ENCODE measurements around the gene PPARA. TPM values are rescaled to one million over a fixed set of nuclear protein-coding genes. Genes with fewer than 3 reads are reported as not detected.

The PPARA gene
- total RNA-seq, 2 donors from 2014 or later = 15.4 to 18.6 TPM

DNA sequence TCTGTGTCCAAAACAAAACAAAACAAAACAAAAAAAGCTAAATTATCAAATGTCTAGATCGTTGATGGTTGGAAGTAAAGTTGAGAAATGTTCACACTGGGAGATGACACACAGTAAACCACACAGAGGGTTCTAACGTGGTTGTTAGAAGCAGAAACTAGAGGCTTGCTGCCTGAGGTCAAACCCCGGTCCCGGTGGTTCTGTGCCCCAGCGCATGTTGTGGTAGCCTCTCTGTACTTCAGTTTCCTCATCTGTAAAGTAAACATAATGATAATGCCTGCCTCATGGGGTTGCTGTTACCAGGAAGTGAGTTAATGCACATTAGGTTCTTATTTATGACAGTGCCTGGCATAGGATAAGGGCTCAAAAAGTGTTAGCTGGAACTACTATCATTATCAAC, 33.4 kb downstream of the PPARA start:
- Mint-ChIP-seq H3K9me3 (peaks cover 36% of the 10 kb centered on the region), H3K4me3 (no peak overlapping the region)
- TF ChIP-seq, protein P1, sequence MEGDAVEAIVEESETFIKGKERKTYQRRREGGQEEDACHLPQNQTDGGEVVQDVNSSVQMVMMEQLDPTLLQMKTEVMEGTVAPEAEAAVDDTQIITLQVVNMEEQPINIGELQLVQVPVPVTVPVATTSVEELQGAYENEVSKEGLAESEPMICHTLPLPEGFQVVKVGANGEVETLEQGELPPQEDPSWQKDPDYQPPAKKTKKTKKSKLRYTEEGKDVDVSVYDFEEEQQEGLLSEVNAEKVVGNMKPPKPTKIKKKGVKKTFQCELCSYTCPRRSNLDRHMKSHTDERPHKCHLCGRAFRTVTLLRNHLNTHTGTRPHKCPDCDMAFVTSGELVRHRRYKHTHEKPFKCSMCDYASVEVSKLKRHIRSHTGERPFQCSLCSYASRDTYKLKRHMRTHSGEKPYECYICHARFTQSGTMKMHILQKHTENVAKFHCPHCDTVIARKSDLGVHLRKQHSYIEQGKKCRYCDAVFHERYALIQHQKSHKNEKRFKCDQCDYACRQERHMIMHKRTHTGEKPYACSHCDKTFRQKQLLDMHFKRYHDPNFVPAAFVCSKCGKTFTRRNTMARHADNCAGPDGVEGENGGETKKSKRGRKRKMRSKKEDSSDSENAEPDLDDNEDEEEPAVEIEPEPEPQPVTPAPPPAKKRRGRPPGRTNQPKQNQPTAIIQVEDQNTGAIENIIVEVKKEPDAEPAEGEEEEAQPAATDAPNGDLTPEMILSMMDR (conservative IDR thresholded peaks at IDR 0.05) = no peak

DNA sequence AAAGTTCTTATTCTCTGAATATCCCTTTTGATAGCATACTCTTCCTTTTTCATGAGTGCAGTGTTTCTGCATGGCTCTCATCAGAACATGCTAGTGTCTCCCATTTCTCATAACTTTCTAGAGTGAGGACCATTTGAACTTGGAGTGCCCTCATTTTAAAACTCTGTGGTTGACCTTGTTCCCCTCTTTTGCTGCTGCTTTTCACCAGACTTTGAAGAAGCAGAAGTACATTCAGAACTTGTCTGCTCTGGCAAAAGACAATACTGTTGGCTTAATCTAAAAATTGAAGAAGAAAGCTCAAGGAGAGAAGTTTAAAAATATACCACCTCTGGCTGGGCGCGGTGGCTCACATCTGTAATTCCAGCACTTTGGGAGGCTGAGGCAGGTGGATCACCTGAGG, 35.0 kb downstream of the PPARA start:
- peaks cover 52% of the 10 kb centered on the region for H3K36me3 Mint-ChIP-seq (ENCODE audit: low read depth)
- no peaks in the 10 kb centered on the region for H3K27me3 ChIP-seq (ENCODE audit: control insufficient read depth, insufficient read depth, low read length, poor library complexity, severe bottlenecking)
- TF ChIP-seq, protein P1 (conservative IDR thresholded peaks at IDR 0.05) = no peak
- H3K27ac Mint-ChIP-seq = no peak overlapping the region
- no peak overlapping the region for H3K27ac ChIP-seq (ENCODE audit: low read depth, low read length)
- H3K9ac ChIP-seq (ENCODE audit: extremely low read depth, low read length, poor library complexity, severe bottlenecking) = no peak overlapping the region
- H3K4me1 ChIP-seq (ENCODE audit: control insufficient read depth, insufficient read depth, low read length) = no peaks in the 10 kb centered on the region
- peaks cover 20% of the 10 kb centered on the region for H3K9me3 Mint-ChIP-seq
- no peak overlapping the region for H3K4me3 Mint-ChIP-seq
- WGBS, 2 experiments (ENCODE audit: insufficient coverage in 1 of 2, insufficient read length in 1 of 2) = 100% methylated on average over 2 of the region's 2 CpGs; no CpG with 5 or more reads in 1 of the 2 experiments
- peaks cover 20% of the 10 kb centered on the region for H3K9me3 ChIP-seq (ENCODE audit: control insufficient read depth, low read length)
- DNase-seq = no peak
- no peaks in the 10 kb centered on the region for H3K36me3 ChIP-seq (ENCODE audit: control insufficient read depth, insufficient read depth, low read length)
- no peaks in the 10 kb centered on the region for H3K27me3 Mint-ChIP-seq (ENCODE audit: insufficient read depth)
- H3K4me1 Mint-ChIP-seq = no peaks in the 10 kb centered on the region
- H3K4me3 ChIP-seq (ENCODE audit: low read length) = no peak overlapping the region

More for the DNA sequence above, 33.4 kb downstream of the PPARA start:
- Histone ChIP-seq H3K27ac (ENCODE audit: low read depth, low read length) (no peak overlapping the region), H3K4me1 (ENCODE audit: control insufficient read depth, insufficient read depth, low read length) (no peaks in the 10 kb centered on the region), H3K27me3 (ENCODE audit: control insufficient read depth, insufficient read depth, low read length, poor library complexity, severe bottlenecking) (no peaks in the 10 kb centered on the region), H3K4me3 (ENCODE audit: low read length) (no peak overlapping the region), H3K9me3 (ENCODE audit: control insufficient read depth, low read length) (peaks cover 29% of the 10 kb centered on the region), H3K36me3 (ENCODE audit: control insufficient read depth, insufficient read depth, low read length) (no peaks in the 10 kb centered on the region), H3K9ac (ENCODE audit: extremely low read depth, low read length, poor library complexity, severe bottlenecking) (no peak overlapping the region)
- H3K36me3 Mint-ChIP-seq (ENCODE audit: low read depth) = peaks cover 58% of the 10 kb centered on the region
- no peak overlapping the region for H3K27ac Mint-ChIP-seq
- WGBS, 2 experiments (ENCODE audit: insufficient coverage in 1 of 2, insufficient read length in 1 of 2) = 89 to 90% methylated on average over 5 of the region's 5 CpGs
- no peaks in the 10 kb centered on the region for H3K27me3 Mint-ChIP-seq (ENCODE audit: insufficient read depth)
- H3K4me1 Mint-ChIP-seq = no peaks in the 10 kb centered on the region
- no peak for DNase-seq

DNA sequence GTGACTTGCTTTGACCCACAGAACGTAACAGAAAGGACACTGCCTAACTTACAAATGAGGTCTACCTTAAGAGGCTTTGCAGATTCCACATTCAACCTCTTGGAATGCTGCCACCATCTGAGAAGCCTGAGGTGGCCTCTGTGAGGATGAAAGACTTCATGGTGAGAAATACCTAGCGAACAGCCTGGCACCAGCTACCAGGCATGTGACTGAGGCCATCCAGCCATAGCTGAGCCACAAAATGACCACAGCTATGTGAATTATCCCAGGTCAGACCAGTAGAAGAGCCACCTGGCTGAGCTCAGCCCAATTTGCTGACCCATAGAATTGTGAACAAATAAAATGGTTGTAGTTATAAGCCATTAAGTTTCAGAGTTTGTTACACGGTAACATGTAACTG, 37.5 kb downstream of the PPARA start:
- no peak overlapping the region for H3K4me3 Mint-ChIP-seq
- H3K36me3 Mint-ChIP-seq (ENCODE audit: low read depth) = peaks cover 33% of the 10 kb centered on the region
- Histone ChIP-seq H3K9me3 (ENCODE audit: control insufficient read depth, low read length) (no peaks in the 10 kb centered on the region), H3K36me3 (ENCODE audit: control insufficient read depth, insufficient read depth, low read length) (no peaks in the 10 kb centered on the region), H3K9ac (ENCODE audit: extremely low read depth, low read length, poor library complexity, severe bottlenecking) (no peak overlapping the region), H3K27ac (ENCODE audit: low read depth, low read length) (no peak overlapping the region), H3K4me3 (ENCODE audit: low read length) (no peak overlapping the region), H3K4me1 (ENCODE audit: control insufficient read depth, insufficient read depth, low read length) (no peaks in the 10 kb centered on the region), H3K27me3 (ENCODE audit: control insufficient read depth, insufficient read depth, low read length, poor library complexity, severe bottlenecking) (no peaks in the 10 kb centered on the region)
- H3K4me1 Mint-ChIP-seq = peaks cover 5% of the 10 kb centered on the region
- WGBS, 2 experiments (ENCODE audit: insufficient coverage in 1 of 2, insufficient read length in 1 of 2) = 94 to 95% methylated on average over 3 of the region's 3 CpGs
- no peak for DNase-seq
- no peak overlapping the region for H3K27ac Mint-ChIP-seq
- TF ChIP-seq, protein P1 (conservative IDR thresholded peaks at IDR 0.05) = no peak
- no peaks in the 10 kb centered on the region for H3K27me3 Mint-ChIP-seq (ENCODE audit: insufficient read depth)
- no peaks in the 10 kb centered on the region for H3K9me3 Mint-ChIP-seq
